Embryonic facial prominence (tissue), 1 donor: ENCODE data around the gene GRIN2A.

Experiments used
- DNase-seq: peaks from one replicate; pipeline ENCODE4 v3.0.0-alpha.2; 2016; ENCODE audit errors: extremely low spot score

The GRIN2A gene

GRCh38 chr16:9969580-9969979 is 212.6 kb downstream of the GRIN2A start:
- DNase-seq: no peak

GRCh38 chr16:9966569-9967157 is 215.6 kb downstream of the GRIN2A start:
- DNase-seq: no peak

GRCh38 chr16:9965079-9965478 is 217.1 kb downstream of the GRIN2A start:
- no peak for DNase-seq

GRCh38 chr16:9964426-9964825 is 217.8 kb downstream of the GRIN2A start:
- DNase-seq: no peak

- DNase-seq: no peak
Measured at GRCh38 chr16:9957433-9957832, 224.8 kb downstream of the GRIN2A start.

GRCh38 chr16:9957002-9957401 is 225.2 kb downstream of the GRIN2A start:
- no peak for DNase-seq

- DNase-seq: no peak
Measured at GRCh38 chr16:9955677-9956076, 226.6 kb downstream of the GRIN2A start.

GRCh38 chr16:9953908-9954570 is 228.2 kb downstream of the GRIN2A start:
- no peak for DNase-seq

GRCh38 chr16:9950658-9951057 is 231.6 kb downstream of the GRIN2A start:
- no peak for DNase-seq

- no peak for DNase-seq
Measured at GRCh38 chr16:9949396-9949795, 232.8 kb downstream of the GRIN2A start.

- no peak for DNase-seq
Measured at GRCh38 chr16:9948933-9949332, 233.3 kb downstream of the GRIN2A start.

- no peak for DNase-seq
Measured at GRCh38 chr16:9946022-9946720, 236.1 kb downstream of the GRIN2A start.

GRCh38 chr16:9943121-9943520 is 239.1 kb downstream of the GRIN2A start:
- no peak for DNase-seq

- DNase-seq: no peak
Measured at GRCh38 chr16:9941245-9941644, 241.0 kb downstream of the GRIN2A start.

- DNase-seq: no peak
Measured at GRCh38 chr16:9934723-9935508, 247.3 kb downstream of the GRIN2A start.

- no peak for DNase-seq
Measured at GRCh38 chr16:9932919-9933653, 249.1 kb downstream of the GRIN2A start.

GRCh38 chr16:9932000-9932399 is 250.2 kb downstream of the GRIN2A start:
- DNase-seq: no peak

GRCh38 chr16:9929836-9930235 is 252.4 kb downstream of the GRIN2A start:
- DNase-seq: no peak

GRCh38 chr16:9929313-9929712 is 252.9 kb downstream of the GRIN2A start:
- no peak for DNase-seq

- peak; percentile 34 for DNase-seq
Measured at GRCh38 chr16:9922441-9922840, 259.8 kb downstream of the GRIN2A start.

- no peak for DNase-seq
Measured at GRCh38 chr16:9921997-9922396, 260.2 kb downstream of the GRIN2A start.

GRCh38 chr16:9919460-9919859 is 262.8 kb downstream of the GRIN2A start:
- DNase-seq: no peak
